GM18499 (cell line): Measurements from ENCODE around the gene ROCK2.
A peak's percentile ranks its signal among the peaks of the same experiment; 100 is the strongest.
"Not testable (repeated sequence)": the region's sequence is repeated elsewhere in the genome, so short reads cannot be mapped to it uniquely, and the experiment has no call there.

Source experiments
- ATAC-seq: cut with Tn5 transposase; IDR thresholded peaks from one replicate; pipeline ENCODE4 v1.9.1; 2021; ENCODE audit warnings: moderate number of reproducible peaks; ENCODE audit not compliant: insufficient read depth, unreplicated experiment

Gene ROCK2

GRCh38 chr2:11201969-11202368 is 142.5 kb downstream of the ROCK2 start:
- no peak for ATAC-seq

- ATAC-seq: no peak
Observed at GRCh38 chr2:11200651-11201050, 143.8 kb downstream of the ROCK2 start.

GRCh38 chr2:11196246-11196645 is 148.2 kb downstream of the ROCK2 start:
- ATAC-seq: no peak

GRCh38 chr2:11187731-11188130 is 156.7 kb downstream of the ROCK2 start:
- ATAC-seq: no peak

GRCh38 chr2:11187083-11187619 is 157.3 kb downstream of the ROCK2 start:
- ATAC-seq: no peak

- no peak for ATAC-seq
Observed at GRCh38 chr2:11186145-11186544, 158.3 kb downstream of the ROCK2 start.

- ATAC-seq: no peak
Observed at GRCh38 chr2:11182951-11183350, 161.5 kb downstream of the ROCK2 start.

- ATAC-seq: no peak
Observed at GRCh38 chr2:11180653-11181052, 163.8 kb downstream of the ROCK2 start.

- no peak for ATAC-seq
Observed at GRCh38 chr2:11179899-11180298, 164.5 kb downstream of the ROCK2 start.

- no peak for ATAC-seq
Observed at GRCh38 chr2:11179196-11179595, 165.2 kb downstream of the ROCK2 start.

- ATAC-seq: no peak
Observed at GRCh38 chr2:11177871-11178690, 166.4 kb downstream of the ROCK2 start.

GRCh38 chr2:11175293-11175795 is 169.1 kb downstream of the ROCK2 start:
- no peak for ATAC-seq

- no peak for ATAC-seq
Observed at GRCh38 chr2:11174222-11174621, 170.2 kb downstream of the ROCK2 start.

- ATAC-seq: no peak
Observed at GRCh38 chr2:11169333-11169732, 175.1 kb downstream of the ROCK2 start.

GRCh38 chr2:11168488-11168887 is 175.9 kb downstream of the ROCK2 start:
- no peak for ATAC-seq

GRCh38 chr2:11166476-11166875 is 178.0 kb downstream of the ROCK2 start:
- ATAC-seq: no peak

- not testable (repeated sequence) for ATAC-seq
Observed at GRCh38 chr2:11165046-11165445, 179.4 kb downstream of the ROCK2 start.

GRCh38 chr2:11163439-11164317 is 180.8 kb downstream of the ROCK2 start:
- no peak for ATAC-seq

- no peak for ATAC-seq
Observed at GRCh38 chr2:11161747-11162146, 182.7 kb downstream of the ROCK2 start.

- peak; percentile 58 for ATAC-seq
Observed at GRCh38 chr2:11160731-11161455, 183.5 kb downstream of the ROCK2 start.
